Measurements from ENCODE around the gene ANKRD29. TPM values are rescaled to one million over a fixed set of nuclear protein-coding genes. Genes with fewer than 3 reads are reported as not detected.

ANKRD29 gene
- total RNA-seq, 4 donors from 2014 or later: 13.0 to 22.1 (median 16.8) TPM

DNA sequence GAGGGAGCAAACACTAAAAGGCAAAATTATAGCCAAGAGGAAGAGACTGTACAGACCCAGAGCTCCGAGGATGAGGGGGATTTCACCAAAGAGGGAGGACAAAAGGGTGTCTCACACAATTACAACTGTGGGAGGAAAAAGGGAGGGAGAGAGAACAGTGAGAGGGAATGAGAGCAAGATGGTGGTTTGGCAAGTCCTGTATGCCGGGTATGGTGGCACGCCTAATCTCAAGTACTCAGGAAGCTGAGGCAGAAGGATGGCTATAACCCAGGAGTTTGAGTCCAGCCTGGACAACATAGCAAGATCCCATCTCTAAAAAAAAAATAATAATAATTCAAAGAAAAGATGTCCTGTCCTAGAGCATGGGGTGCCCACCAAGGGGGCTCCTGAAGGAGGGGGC is 110.7 kb downstream of the ANKRD29 start:
- Histone ChIP-seq H3K9me3 (no peaks in the 10 kb centered on the region), H3K4me1 (no peaks in the 10 kb centered on the region), H3K27me3 (no peaks in the 10 kb centered on the region), H3K4me3 (no peak overlapping the region), H3K27ac (no peak overlapping the region), H3K36me3 (peaks cover 0 to 98% (median 48%) of the 10 kb centered on the region in 3 donors)
- TF ChIP-seq, protein P1, sequence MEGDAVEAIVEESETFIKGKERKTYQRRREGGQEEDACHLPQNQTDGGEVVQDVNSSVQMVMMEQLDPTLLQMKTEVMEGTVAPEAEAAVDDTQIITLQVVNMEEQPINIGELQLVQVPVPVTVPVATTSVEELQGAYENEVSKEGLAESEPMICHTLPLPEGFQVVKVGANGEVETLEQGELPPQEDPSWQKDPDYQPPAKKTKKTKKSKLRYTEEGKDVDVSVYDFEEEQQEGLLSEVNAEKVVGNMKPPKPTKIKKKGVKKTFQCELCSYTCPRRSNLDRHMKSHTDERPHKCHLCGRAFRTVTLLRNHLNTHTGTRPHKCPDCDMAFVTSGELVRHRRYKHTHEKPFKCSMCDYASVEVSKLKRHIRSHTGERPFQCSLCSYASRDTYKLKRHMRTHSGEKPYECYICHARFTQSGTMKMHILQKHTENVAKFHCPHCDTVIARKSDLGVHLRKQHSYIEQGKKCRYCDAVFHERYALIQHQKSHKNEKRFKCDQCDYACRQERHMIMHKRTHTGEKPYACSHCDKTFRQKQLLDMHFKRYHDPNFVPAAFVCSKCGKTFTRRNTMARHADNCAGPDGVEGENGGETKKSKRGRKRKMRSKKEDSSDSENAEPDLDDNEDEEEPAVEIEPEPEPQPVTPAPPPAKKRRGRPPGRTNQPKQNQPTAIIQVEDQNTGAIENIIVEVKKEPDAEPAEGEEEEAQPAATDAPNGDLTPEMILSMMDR (IDR thresholded peaks at IDR 0.05): no peak
- TF ChIP-seq EP300 (IDR thresholded peaks at IDR 0.05) (no peak), POLR2A (IDR thresholded peaks at IDR 0.05) (no peak)
- 54 to 84% methylated on average over 3 of the region's 3 CpGs for WGBS, 2 donors
- DNase-seq (ENCODE audit: low spot score in 2 of 2): no peak

DNA sequence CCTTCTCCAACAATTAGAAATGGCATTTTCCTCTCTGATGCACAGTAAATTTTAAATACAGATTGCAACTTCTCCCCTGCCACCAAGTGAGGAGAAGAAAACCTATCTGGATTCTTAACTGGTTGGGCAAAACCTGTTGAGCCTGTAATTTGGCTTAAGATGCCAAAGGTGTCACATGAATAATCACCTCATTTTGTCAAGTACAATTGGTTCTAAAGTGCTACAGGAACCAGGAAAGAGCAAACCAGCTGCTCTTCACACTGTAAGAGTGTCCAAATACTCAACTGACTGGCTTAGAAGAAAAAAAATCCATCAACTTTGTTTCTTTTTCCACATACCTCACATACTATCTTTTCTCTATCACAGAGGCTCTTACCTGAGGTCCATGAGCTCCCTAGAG is 111.8 kb downstream of the ANKRD29 start:
- Histone ChIP-seq H3K36me3 (peaks cover 0 to 98% (median 39%) of the 10 kb centered on the region in 3 donors), H3K4me1 (no peaks in the 10 kb centered on the region), H3K27me3 (no peaks in the 10 kb centered on the region), H3K27ac (no peak overlapping the region), H3K4me3 (no peak overlapping the region), H3K9me3 (no peaks in the 10 kb centered on the region)
- no peak for DNase-seq (ENCODE audit: low spot score in 2 of 2)
- TF ChIP-seq EP300 (IDR thresholded peaks at IDR 0.05) (no peak), POLR2A (IDR thresholded peaks at IDR 0.05) (no peak)
- TF ChIP-seq, protein P1 (IDR thresholded peaks at IDR 0.05): no peak

Small RNAs within 50 kb of the gene (small RNA-seq; reads per million reads assigned to genes)
- gene RF00019: not detected

Other genes starting within 250 kb of the ANKRD29 start
- gene RIOK3, start 209.6 kb downstream of the ANKRD29 start, total RNA-seq: 10 to 100 TPM; 57.9 to 69.5 (median 61.4) TPM
- gene RMC1, start 159.4 kb downstream of the ANKRD29 start, total RNA-seq: 10 to 100 TPM; 17.3 to 32.4 (median 18.3) TPM
- gene NPC1, start 76.4 kb downstream of the ANKRD29 start, total RNA-seq: 10 to 100 TPM; 62.8 to 96.4 (median 77.3) TPM
- gene LAMA3, start 26.5 kb upstream of the ANKRD29 start, total RNA-seq: 10 to 100 TPM; 46.3 to 80.6 (median 67.1) TPM